Glutamatergic neuron (in vitro differentiated cells): ENCODE data around the gene MINDY1. TPM values are rescaled to one million over a fixed set of nuclear protein-coding genes. Genes with fewer than 3 reads are reported as not detected.

Experiments
- DNase-seq: peaks from one replicate; pipeline ENCODE4 v3.0.0; 2022
- H3K27ac Mint-ChIP-seq: one replicate; pipeline ENCODE4 v1.8.0; 2020; ENCODE audit warnings: mild to moderate bottlenecking, mixed read lengths, inconsistent platforms; ENCODE audit not compliant: unreplicated experiment
- H3K27me3 Mint-ChIP-seq: one replicate; pipeline ENCODE4 v1.8.0; 2020; ENCODE audit warnings: mild to moderate bottlenecking, moderate library complexity, mixed read lengths, inconsistent platforms; ENCODE audit not compliant: unreplicated experiment
- H3K36me3 Mint-ChIP-seq: one replicate; pipeline ENCODE4 v1.8.0; 2020; ENCODE audit warnings: mild to moderate bottlenecking, mixed read lengths, inconsistent platforms; ENCODE audit not compliant: unreplicated experiment
- H3K4me1 Mint-ChIP-seq: one replicate; pipeline ENCODE4 v1.8.0; 2020; ENCODE audit warnings: mild to moderate bottlenecking, low read depth, mixed read lengths, inconsistent platforms; ENCODE audit not compliant: unreplicated experiment
- H3K4me3 Mint-ChIP-seq: one replicate; pipeline ENCODE4 v1.8.0; 2020; ENCODE audit warnings: mild to moderate bottlenecking, mixed read lengths, inconsistent platforms; ENCODE audit not compliant: unreplicated experiment
- H3K9me3 Mint-ChIP-seq: one replicate; pipeline ENCODE4 v1.8.0; 2020; ENCODE audit warnings: mild to moderate bottlenecking, moderate library complexity, mixed read lengths, inconsistent platforms; ENCODE audit not compliant: unreplicated experiment
- CTCF ChIP-seq: fragments of 200-600 bp; sonication (generic); IDR thresholded peaks from one replicate; pipeline ENCODE4 v1.5.0; 2021; ENCODE audit not compliant: partially characterized antibody, unreplicated experiment
- total RNA-seq: library from RNA; stranded (reverse); fragmentation: NEBNext Ultra II Directional; extraction: Animal tissue kit (Norgen Biotek cat#: 25700); gene quantifications from one replicate; pipeline ENCODE4 v1.2.1, GENCODE V29; 2021; ENCODE audit not compliant: unreplicated experiment

Gene MINDY1
- total RNA-seq, 1 donor from 2014 or later = 26.2 TPM

DNA sequence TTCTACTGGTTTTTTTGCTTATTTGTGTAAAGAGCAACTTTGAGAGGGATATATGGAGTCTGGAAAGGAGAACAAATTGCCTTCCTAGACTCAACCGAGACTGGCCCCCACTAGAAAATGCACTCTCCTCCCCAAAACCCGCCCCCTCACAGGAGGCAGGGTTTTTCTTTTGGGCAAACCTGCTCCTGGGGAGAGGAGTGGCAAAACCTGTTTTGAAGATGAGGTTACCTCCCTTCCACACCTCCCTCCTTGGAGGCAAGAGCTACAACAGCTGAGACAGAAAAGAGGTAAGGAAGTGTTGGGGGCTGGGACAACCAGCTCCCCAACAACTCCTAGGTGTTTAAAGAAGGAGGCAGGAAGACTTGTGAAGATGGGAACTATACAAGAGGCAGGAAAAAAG lies 29.7 kb upstream of the MINDY1 start, which contains the start of gene BNIPL:
Gene BNIPL, plus strand, starts transcription at position 231 of the 400 bp plus-strand sequence. Its CDS starts 140 bp downstream, at position 371.
- H3K9me3 Mint-ChIP-seq = no peaks in the 10 kb centered on the region
- no peak within 1 kb of the TSS for H3K4me3 Mint-ChIP-seq

GRCh38 chr1:151035167-151035566 lies 28.5 kb upstream of the MINDY1 start:
- Mint-ChIP-seq H3K36me3 (no peaks in the 10 kb centered on the region), H3K27me3 (no peaks in the 10 kb centered on the region), H3K9me3 (no peaks in the 10 kb centered on the region), H3K27ac (no peak overlapping the region), H3K4me3 (no peak overlapping the region), H3K4me1 (no peaks in the 10 kb centered on the region)
- DNase-seq = no peak
- TF ChIP-seq CTCF = no peak

More for the DNA sequence above, 29.7 kb upstream of the MINDY1 start, which contains the start of gene BNIPL:
- no peaks in the 10 kb centered on the region for H3K4me1 Mint-ChIP-seq
- TF ChIP-seq CTCF = no peak
- H3K27ac Mint-ChIP-seq = no peak within 1 kb of the TSS
- no peak for DNase-seq
- no peaks in the 10 kb centered on the region for H3K27me3 Mint-ChIP-seq
- H3K36me3 Mint-ChIP-seq = no peaks in the 10 kb centered on the region

GRCh38 chr1:151032164-151032563 lies 25.5 kb upstream of the MINDY1 start:
- Mint-ChIP-seq H3K9me3 (no peaks in the 10 kb centered on the region), H3K4me3 (no peak overlapping the region), H3K27ac (no peak overlapping the region), H3K36me3 (no peaks in the 10 kb centered on the region), H3K4me1 (no peaks in the 10 kb centered on the region), H3K27me3 (no peaks in the 10 kb centered on the region)
- TF ChIP-seq CTCF = no peak
- DNase-seq = no peak

DNA sequence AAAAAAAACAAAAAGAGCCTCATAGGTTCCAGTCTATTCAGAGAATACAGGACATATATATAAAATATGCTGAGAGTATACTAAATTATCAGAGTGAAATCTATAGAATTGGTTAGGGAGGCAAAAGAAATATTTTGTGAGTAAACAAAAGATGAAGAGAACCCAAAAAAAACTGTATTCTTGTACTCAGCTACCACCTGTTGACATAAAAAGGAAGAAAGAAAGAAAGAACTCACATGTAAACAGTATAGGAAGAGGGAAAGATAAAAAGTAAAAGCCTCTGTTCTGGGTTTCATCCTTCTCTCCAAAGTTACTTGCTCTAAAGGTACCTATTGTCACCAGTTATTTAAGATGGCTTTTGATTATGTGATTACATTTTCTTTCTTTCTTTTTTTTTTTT lies 19.8 kb upstream of the MINDY1 start:
- no peaks in the 10 kb centered on the region for H3K36me3 Mint-ChIP-seq
- H3K4me3 Mint-ChIP-seq = no peak overlapping the region

More for the DNA sequence above, 19.8 kb upstream of the MINDY1 start:
- no peak for DNase-seq
- H3K27ac Mint-ChIP-seq = no peak overlapping the region
- no peak for TF ChIP-seq CTCF
- H3K27me3 Mint-ChIP-seq = no peaks in the 10 kb centered on the region
- no peaks in the 10 kb centered on the region for H3K9me3 Mint-ChIP-seq
- H3K4me1 Mint-ChIP-seq = no peaks in the 10 kb centered on the region
